COLO829 (cell line): ENCODE data around the gene KIF25.

Source experiments
- DNase-seq: peaks from one replicate; pipeline ENCODE4 v3.0.0; 2012; ENCODE audit warnings: low spot score

The KIF25 gene

DNA sequence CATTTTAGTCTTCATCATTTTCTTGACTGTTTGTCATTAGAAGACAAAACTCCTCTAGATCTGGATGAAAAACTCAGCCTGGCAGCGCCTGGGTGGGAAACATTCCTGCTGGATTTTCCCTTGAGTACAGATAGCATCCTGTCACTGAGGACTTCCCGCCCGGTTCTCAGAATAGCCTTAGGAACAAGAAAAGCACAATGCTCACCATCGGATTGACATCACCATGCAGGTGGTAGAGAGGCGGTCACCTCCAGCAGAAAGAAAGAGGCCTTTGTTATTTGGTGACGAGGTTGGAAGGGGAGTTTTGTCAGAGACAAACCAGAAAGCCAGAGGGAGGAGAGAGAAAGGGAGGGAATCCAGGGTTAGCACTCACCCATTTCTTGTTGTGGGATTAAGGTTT is 39.8 kb downstream of the KIF25 start:
- peak; percentile 22 for DNase-seq

DNA sequence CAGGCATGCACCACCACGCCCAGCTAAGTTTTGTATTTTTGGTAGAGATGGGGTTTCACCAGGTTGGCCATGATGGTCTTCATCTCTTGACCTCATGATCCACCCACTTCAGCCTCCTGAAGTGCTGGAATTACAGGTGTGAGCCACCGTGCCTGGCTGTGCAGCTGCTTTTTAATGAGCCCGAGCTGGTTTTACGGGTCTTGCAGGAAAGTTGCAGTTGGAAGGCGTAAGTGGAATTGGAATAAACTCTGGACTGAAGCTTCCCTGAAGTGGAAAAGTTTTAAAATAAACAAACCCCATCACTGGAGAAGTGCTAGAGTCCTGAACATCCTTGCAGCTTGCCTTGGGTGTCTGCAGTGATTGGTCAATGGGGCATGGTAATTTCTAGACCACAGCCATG is 40.4 kb downstream of the KIF25 start:
- DNase-seq, result no peak

DNA sequence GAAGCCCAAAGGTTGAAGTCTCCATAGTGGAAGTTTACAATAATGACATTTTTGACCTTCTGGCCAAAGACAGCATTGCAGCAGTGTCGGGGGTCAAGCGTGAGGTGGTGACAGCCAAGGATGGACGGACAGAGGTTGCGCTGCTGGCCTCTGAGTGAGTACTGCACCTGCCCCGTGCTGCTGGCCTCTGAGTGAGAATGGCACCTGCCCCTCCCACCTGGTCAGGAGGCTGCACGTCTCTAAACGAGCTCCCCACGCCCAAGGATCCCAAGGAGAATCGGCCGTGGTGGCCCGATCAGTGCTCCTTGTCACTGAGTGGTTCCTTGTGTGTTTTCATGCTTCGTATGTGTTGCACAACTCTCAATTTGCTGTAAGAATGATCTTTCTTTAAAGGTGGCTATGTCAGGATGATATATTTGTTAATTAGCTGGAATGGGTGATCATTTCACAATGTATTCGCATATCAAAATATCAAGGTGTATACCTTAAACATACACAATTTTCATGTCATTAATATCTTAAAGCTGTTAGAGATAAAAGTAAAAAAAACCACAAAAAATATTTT is 41.2 kb downstream of the KIF25 start:
- DNase-seq, result no peak

DNA sequence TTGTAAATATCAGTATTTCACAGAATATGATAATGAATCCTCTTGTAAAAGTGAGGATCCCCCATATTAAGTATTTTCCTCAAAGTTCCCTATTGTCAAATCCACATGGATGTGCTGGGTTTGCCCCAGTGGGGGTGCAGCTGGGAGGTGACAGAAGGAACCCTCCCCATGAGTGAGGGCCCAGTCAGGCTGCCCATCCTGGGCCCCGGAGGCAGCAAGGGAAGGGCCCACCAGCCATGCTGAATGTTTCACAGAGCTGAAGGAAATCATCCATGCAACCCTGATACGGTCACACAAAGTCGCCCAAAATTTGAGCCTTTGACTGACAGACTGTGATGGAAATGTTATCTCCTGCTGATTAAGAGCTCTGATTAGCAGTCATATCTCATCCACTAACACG is 41.8 kb downstream of the KIF25 start:
- no peak for DNase-seq

DNA sequence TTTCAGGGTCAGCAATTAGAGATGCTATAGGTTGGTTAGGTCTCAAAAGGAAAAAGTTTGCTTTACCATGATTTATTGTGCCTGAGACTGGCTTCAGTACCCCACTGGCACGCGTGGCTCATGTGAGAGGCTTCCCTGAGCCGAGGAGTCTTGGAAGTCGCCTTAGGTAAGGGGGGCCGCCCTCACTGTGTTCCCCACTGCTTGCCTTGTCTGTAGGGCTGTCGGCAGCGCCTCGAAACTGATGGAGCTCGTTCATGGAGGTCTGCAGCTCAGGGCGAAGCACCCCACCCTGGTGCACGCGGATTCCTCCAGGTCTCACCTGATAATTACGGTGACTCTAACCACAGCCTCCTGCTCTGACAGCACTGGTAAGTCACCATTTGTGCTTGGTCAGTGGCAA is 42.4 kb downstream of the KIF25 start:
- DNase-seq, result no peak

DNA sequence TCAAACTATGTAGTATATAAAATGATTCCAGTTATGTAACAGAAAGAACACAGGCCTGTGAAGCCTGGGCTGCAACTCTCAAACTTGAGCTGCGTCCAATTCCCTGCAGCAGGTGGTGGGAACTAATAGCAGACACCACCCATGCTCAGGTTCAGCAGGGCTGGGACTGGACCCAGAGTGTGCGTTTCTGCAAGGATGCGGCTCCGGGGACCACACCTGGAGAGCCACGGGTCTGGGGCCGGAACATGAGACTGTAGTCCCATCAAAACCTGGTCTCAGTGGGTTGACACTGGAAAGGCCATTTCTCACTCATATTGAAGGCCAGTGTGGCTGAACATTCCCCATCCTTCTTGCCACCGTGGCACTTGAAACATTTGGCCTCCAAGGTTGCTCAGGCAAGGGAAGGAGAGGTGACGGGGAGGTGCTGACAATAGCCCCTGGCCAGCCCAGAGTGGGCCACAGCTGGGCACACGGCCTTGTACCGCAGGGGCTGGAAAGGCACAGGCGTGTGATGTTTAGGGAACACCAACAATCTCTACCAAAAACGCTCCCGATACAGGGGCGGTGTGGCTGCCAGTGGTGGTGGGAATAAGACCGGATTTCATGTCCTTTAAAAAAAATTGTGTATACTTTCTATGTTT is 43.5 kb downstream of the KIF25 start:
- no peak for DNase-seq

DNA sequence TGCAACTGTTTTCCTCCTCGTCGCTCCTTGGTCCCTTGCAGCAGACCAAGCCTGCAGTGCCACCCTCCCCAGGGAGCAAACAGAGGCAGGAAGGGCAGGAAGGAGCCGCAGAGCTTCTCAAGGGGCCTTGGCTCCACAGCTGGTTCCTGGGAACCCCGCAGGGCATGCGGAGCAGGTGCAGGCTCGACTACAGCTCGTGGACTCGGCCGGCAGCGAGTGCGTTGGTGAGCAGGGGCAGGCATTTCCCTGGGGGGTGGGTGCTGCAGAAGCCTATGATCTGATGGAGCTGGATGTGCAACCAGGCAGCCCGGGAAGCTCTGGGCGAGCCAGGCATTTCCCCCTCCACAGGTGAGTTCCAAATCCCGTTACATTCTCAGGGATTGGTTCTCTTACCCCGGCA is 44.5 kb downstream of the KIF25 start:
- DNase-seq, result no peak

DNA sequence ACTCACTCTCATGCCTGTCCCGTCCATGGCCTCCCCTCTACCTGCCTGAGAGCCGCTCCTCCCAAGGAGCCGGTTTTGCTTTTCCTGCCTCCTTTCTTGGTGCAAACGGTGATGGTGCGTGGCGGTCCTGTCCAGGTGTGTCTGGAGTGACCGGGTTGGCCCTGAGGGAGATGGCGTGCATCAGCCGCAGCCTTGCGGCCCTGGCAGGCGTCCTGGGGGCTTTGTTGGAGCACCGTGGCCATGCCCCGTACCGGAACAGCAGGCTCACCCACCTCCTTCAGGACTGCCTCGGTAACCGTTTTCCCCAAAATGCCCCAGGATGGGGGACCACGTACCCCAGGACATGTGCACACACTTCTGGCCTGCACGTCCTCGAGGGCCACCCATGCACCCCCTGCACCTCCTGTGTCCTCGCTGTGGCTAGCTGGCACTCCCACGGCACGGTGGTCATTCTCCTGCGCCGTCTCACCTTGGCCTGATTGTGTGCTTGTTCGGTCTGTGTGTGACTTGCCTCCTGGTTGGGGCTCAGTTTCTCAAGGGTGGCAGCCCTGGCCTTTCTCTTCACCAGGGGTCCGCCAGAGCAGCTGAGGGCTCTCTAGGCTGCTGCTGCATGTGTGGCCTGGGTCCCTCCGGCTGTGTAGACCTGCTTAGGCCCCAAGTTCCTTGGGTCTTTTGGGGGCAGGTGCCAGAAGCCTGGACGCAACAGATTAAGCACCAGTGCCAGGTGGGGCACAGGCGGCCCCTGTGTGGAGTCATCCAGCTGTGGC is 45.1 kb downstream of the KIF25 start:
- DNase-seq, result no peak

DNA sequence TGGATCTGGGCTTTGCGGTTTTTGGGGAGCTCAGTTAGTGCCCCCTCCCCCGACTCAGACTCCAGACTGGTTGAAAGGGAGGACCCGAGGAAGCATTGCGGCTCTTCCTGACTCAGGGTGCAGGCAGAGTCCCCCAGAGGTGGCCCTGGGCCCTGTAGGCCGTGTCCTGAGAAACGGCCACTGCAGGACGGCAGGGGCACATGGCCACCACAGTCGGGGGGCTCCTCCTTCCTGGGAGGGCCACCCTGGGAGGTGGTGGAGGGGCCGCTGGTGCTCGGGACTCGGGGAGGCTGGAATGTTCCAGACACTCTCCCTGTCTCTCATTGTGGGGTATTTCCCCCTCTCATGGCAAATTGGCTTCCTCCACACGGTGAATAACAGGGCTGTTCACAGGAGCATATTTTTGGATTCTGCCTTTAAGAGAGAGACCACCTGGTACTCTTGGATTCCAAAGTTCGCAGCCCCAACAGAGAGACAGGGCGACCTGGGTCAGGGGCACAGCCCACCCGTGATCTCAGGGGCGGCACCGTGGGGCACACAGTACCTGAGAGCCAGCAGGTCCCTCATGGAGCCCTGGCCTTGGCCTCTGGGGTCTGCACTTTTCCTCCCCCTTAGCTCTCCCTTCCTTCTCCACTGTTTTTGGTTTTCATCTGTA is 45.8 kb downstream of the KIF25 start:
- DNase-seq, result no peak

DNA sequence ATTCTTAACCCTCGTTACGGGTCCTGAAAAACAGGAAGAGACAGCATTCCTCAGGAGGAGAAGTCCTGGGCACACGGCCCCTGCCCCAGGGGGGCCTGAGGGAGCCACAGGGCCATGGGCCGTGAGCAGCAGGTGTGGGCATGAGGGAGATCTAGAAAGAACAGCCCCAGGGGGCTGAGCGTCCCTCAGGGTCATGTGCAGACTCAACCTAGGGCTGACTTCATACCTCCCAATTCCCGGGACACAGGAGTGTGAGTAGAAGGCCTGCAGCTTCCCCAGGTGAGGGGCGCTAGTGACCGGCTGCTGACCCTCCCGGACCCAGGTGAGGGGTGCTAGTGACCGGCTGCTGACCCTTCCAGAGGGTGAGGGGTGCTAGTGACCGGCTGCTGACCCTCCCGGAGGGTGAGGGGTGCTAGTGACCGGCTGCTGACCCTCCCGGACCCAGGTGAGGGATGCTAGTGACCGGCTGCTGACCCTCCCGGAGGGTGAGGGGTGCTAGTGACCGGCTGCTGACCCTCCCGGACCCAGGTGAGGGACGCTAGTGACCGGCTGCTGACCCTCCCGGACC is 46.5 kb downstream of the KIF25 start:
- DNase-seq, result no peak

DNA sequence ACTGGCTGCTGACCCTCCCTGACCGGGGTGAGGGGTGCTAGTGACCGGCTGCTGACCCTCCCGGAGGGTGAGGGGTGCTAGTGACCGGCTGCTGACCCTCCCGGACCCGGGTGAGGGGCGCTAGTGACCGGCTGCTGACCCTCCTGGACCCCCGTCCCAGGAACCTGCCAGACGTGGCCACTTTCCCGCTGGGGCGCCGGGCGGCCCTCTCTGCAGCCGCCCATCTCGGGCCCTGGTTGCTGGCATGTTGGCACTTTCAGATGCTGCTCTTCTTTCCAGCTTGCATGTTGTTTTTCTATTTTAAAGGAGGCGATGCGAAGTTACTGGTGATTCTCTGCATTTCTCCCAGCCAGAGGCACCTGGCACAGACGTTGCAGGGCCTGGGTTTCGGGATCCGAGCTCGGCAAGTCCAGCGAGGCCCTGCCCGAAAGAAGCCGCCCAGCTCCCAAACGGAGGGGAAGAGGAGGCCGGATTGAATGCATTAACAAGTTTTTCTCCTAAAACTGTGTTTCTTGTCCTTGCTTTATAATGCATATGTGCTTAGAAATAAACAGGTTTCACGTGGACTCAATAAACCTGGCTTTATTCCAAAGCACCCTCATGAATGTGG is 47.2 kb downstream of the KIF25 start:
- no peak for DNase-seq

DNA sequence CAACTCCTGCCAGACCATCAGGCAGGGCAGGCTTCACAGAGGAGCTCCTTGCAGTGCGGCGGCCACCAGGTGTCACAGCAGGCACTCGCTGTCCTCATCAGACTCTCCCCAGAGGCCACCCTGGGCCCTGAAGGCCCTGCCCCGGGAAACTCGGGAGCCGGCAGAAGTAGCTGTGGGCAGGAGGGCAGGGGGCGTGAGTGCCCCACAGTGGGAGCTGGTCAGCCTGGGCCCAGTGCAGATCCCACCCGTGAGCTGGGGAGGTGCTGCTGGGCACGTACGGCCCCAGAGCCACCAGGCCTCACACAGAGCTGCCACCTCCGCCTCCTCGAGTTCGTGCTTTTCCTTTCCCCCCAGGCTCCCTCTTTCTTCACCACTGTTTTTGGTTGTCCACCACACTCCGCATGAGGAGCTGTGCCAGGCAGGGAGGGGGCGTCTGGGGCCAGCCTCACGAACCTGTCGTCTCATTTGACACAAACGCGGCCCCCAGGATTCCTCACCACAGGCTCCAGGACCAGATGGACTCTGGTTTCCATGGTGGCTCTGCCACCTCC is 47.7 kb downstream of the KIF25 start:
- DNase-seq, result no peak

DNA sequence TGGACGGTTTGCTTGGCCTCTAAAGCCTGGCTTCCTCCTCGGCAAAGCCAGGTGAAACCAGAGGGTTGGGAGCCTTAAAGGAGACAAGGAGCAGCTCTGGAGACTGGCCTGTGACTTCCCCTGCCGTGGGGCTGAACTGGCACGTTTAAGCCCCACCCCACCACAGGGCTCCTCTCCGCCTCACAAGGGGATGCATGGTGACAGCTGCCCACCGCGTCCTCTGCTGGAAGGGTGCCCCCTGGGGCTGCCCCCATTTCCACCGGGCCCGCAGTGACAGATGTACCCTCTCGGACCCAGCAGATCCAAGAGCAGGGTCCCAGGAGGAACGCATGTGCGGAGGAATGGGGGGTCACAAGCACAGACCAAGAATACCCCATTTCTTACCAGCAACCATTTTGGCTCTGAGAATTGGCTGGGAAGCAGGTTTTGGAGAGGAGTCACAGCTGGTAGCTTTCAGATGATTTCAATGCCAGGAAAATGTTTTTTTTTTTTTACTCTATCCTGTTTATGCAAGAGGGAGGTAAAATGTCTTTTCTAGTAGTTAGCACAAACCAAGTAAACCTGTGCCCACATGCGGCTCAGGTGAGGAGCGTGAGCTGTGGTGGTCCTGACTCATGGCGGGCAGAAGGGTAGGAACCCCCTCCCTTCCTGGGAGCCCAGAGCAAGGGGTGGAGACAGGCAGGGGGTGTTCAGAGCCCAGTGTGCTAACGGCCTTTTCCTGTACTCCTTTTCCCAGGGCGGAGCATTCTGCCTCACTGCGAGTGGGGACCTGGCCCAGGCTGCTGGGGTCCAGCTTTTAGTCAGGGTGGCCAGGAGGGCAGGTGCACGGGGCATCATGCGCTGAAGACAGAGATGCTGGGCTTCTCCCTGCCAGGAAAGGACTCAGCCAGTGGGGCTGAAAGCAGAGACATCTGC is 48.5 kb downstream of the KIF25 start:
- no peak for DNase-seq

DNA sequence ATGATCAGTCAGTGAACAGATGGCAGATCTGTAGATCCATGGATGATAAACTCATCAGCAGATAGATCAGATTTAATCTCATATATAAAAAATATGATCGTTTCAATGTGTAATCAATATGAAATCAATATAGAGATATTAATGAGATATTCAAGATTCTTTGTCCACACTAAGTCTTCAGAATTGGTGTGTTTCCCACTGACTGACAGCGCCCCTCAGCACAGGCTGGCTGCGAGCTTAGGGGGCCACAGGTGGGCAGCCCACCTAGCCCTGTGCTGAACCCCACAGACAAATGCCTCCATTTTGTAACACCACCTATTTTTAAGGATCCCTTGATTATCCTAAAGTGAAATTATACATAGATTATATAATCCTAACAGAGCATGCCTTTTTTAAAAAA is 49.2 kb downstream of the KIF25 start:
- DNase-seq, result no peak

DNA sequence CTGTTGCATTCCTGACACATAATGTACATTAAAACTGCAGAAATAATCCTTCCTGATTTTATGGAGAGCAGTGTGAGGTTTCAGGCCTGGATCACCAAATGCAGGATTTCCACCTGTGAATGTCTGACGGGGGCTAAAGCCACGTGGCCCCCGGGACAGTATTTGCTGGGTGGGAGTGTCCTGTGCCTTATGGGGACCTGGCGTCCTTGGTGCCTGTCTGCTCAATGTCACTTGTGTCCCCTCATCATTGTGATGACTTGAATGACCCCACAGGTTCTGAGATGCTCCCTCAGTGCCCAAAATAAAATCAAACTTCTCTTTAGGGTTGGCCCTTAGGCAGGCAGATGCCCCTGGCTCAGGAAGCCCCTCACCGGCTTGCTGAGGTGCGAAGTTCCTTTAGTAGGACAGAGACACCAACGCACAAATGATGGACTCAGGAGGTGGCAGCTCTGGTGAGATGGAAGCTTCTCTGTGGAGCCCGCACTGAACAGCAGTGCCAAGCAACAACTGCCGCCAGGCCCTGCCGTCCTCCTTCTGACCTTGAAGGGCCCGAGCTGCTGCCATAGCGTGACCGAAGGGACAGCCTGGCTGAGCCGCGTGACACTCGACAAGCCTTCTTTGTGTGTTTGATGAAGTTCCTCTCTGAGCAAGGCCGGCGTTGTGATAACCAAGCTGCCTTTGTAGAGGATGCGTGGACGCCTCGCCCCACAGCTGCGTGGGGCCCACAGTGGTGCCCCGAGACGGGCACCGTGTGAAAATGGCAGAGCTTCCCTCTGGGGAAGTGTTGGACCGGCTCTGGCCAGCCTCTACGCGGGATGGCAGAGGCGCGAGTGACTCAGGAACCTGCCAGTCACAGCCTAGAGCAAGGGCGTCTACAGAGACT is 50.6 kb downstream of the KIF25 start:
- no peak for DNase-seq

DNA sequence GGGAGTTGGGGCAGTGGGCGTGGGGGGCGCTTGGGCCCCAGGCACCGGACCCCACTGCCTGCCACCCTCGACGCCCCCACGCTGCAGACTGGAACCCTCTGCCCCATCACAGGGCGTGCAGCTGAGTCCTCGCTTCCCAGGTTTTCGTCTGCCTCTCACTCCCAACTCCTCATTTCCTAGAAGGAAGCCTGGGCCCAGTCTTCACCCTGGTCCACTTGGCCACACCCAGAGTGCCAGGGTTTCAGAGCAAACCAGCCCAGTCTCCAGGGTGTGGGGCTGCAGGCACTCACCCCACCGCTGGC is 51.2 kb downstream of the KIF25 start:
- no peak for DNase-seq

DNA sequence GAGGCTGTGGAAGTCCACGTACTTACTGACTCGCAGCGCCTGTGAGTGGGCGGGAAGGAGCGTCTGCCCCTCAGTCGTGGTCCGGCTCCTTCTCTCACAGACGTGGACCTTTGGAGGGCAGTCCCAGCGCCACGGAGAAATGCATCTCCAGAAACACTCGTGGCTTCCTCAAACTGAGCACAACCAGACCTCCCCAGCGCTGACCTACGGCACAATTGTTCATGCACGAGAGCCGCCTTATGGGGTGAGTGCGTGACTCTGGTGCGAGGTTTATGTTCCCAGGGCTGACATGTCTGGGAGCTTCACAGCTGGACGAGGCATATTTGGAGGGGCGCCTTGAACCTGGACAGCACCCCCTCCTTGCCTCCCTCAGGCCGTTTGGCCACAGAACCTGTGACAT is 51.8 kb downstream of the KIF25 start:
- DNase-seq, result no peak

DNA sequence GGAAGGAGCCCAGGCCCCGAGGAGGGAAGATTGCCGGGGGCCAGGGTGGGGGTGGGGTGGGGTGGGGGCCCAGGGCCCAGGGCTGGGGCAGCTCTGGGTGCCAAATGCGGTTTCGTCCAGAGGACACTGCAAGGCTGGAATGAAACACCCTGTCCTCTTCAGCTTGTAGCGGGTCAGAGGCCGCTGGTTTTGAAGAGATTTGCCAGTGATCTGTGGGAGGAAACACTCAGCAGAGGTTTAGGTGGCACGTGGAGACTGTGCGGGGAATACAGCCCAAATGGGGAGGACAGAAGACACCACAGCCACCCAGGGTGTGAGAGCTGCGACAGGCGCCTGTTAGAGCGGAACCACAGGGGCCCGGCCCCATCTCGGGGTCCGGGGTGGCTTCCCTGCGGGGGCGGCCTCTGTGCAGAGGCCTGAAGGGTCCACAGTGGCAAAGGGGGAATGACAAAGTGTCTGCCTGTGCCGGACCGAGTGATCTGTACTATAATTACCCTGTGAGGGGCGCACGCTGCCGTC is 52.3 kb downstream of the KIF25 start:
- no peak for DNase-seq

DNA sequence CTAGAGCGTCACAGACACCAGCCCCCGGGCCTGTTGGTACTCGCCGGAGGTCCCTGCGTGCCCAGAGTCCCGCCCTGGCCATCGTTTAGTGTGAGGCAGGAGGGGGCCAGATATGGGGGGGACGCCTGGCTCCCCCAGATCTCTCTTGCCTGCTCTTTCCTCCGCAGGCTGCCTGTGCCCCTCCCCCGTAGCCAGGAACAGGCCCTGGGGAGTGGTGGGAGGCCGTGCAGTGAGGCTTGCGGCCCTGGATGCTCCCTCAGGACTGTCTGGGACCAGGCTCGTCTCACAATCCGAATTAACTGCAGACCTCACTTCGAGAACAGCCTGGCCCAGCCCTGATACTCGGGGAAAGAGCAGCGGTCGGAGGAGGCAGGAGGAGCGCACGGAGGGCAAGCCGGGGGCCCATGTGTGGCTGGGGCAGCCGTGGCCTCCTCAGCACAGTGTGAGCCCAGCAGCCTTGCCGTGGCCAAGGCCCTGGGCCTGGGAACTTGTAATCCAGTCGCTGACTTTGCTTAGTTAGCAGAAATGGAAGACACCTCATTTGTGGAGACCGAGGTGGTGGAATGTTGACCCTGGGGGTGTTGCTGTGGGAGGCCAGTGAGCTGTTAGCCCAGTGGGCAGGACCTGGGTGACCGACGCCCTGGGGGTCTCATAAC is 52.9 kb downstream of the KIF25 start:
- no peak for DNase-seq
